WTC11 (cell line): ENCODE data around the gene EIF3A. TPM values are rescaled to one million over a fixed set of nuclear protein-coding genes. Genes with fewer than 3 reads are reported as not detected.

Experiments
- ATAC-seq: fragments of 200-7000 bp; cut with Tn5 transposase; 2 replicates; pipeline ENCODE4 v1.10.0; 2021; ENCODE audit warnings: mild to moderate bottlenecking, moderate library complexity
- CTCF ChIA-PET: fragments of 300-600 bp; sonication (Branson Sonifier 250); formaldehyde crosslinking; loops from one replicate; lab custom pipeline; 2021; ENCODE audit warnings: antibody characterized with exemption; lab: Charles Lee
- POLR2A ChIA-PET: fragments of 350-600 bp; sonication (Branson Sonifier 250); formaldehyde crosslinking; loops from one replicate; lab custom pipeline; 2021; ENCODE audit warnings: antibody characterized with exemption; lab: Charles Lee
- DNase-seq: peaks from one replicate; pipeline ENCODE4 v3.0.0; 2021; ENCODE audit warnings: low spot score
- H3K27ac Mint-ChIP-seq: 2 replicates; pipeline ENCODE4 v1.8.0; 2021; ENCODE audit warnings: mixed read lengths
- H3K27me3 Mint-ChIP-seq: 2 replicates; pipeline ENCODE4 v1.8.0; 2021; ENCODE audit warnings: low read depth, mild to moderate bottlenecking, moderate library complexity, mixed read lengths
- H3K36me3 Mint-ChIP-seq: 2 replicates; pipeline ENCODE4 v1.8.0; 2021; ENCODE audit warnings: mixed read lengths
- H3K4me1 Mint-ChIP-seq: 2 replicates; pipeline ENCODE4 v1.8.0; 2022; ENCODE audit warnings: mixed read lengths
- H3K4me3 Mint-ChIP-seq: 2 replicates; pipeline ENCODE4 v1.8.0; 2021; ENCODE audit warnings: mild to moderate bottlenecking, moderate library complexity, mixed read lengths
- H3K9me3 Mint-ChIP-seq: 2 replicates; pipeline ENCODE4 v1.8.0; 2021; ENCODE audit warnings: mixed read lengths
- CBFB ChIP-seq: sonication (generic); formaldehyde crosslinking; IDR thresholded peaks from 2 replicates; pipeline ENCODE4 v1.8.1; 2022; ENCODE audit warnings: mild to moderate bottlenecking, low read depth, missing genetic modification reagents
- ESRRA ChIP-seq: sonication (generic); formaldehyde crosslinking; IDR thresholded peaks from 2 replicates; pipeline ENCODE4 v1.8.1; 2022; ENCODE audit warnings: mild to moderate bottlenecking, missing genetic modification reagents, borderline replicate concordance
- GABPB1 ChIP-seq: sonication (generic); formaldehyde crosslinking; IDR thresholded peaks from 2 replicates; pipeline ENCODE4 v1.8.1; 2023; ENCODE audit warnings: mild to moderate bottlenecking, missing genetic modification reagents
- GTF2I ChIP-seq: fragments of 250-450 bp; sonication (Bioruptor Pico); conservative IDR thresholded peaks from 2 replicates; pipeline ENCODE4 v1.4.0; 2021; ENCODE audit warnings: mild to moderate bottlenecking
- IRF2 ChIP-seq: sonication (generic); formaldehyde crosslinking; IDR thresholded peaks from 2 replicates; pipeline ENCODE4 v1.8.0; 2022; ENCODE audit warnings: low read depth, missing genetic modification reagents, borderline replicate concordance
- MYBL2 ChIP-seq: sonication (generic); formaldehyde crosslinking; IDR thresholded peaks from 2 replicates; pipeline ENCODE4 v1.8.1; 2023; ENCODE audit warnings: mild to moderate bottlenecking, moderate library complexity, missing genetic modification reagents
- NFYB ChIP-seq: sonication (generic); formaldehyde crosslinking; conservative IDR thresholded peaks from 2 replicates; pipeline ENCODE4 v1.8.0; 2022; ENCODE audit warnings: low read depth, missing genetic modification reagents
- NR2C2 ChIP-seq: sonication (generic); formaldehyde crosslinking; IDR thresholded peaks from 2 replicates; pipeline ENCODE4 v1.8.0; 2022; ENCODE audit warnings: mild to moderate bottlenecking, missing genetic modification reagents
- NR3C1 ChIP-seq: sonication (generic); formaldehyde crosslinking; conservative IDR thresholded peaks from 2 replicates; pipeline ENCODE4 v1.8.1; 2023; ENCODE audit warnings: low read depth, mild to moderate bottlenecking, missing genetic modification reagents
- PRRX2 ChIP-seq: fragments of 250-450 bp; sonication (Bioruptor Pico); IDR thresholded peaks from 2 replicates; pipeline ENCODE4 v1.8.0; 2021; ENCODE audit warnings: mild to moderate bottlenecking
- RELA ChIP-seq: sonication (generic); formaldehyde crosslinking; IDR thresholded peaks from 2 replicates; pipeline ENCODE4 v1.8.1; 2022; ENCODE audit warnings: missing genetic modification reagents, mild to moderate bottlenecking, borderline replicate concordance
- SOX15 ChIP-seq: fragments of 250-450 bp; sonication (Bioruptor Pico); IDR thresholded peaks from 2 replicates; pipeline ENCODE4 v1.9.0; 2021; ENCODE audit warnings: mild to moderate bottlenecking
- TP53 ChIP-seq: sonication (generic); formaldehyde crosslinking; IDR thresholded peaks from 2 replicates; pipeline ENCODE4 v1.8.1; 2023; ENCODE audit warnings: mild to moderate bottlenecking, missing genetic modification reagents
- ZNF263 ChIP-seq: sonication (generic); formaldehyde crosslinking; IDR thresholded peaks from 2 replicates; pipeline ENCODE4 v1.8.1; 2022; ENCODE audit warnings: low read depth, mild to moderate bottlenecking, moderate library complexity, missing genetic modification reagents
- ZNF671 ChIP-seq: fragments of 250-450 bp; sonication (Bioruptor Pico); IDR thresholded peaks from 2 replicates; pipeline ENCODE4 v1.8.0; 2021; ENCODE audit warnings: mild to moderate bottlenecking
- total RNA-seq: library from RNA; stranded (reverse); gene quantifications from 3 replicates; pipeline ENCODE4 v1.2.3, GENCODE V29; 2021
- TF ChIP-seq, protein P1 (sequence below): sonication (generic); formaldehyde crosslinking; IDR thresholded peaks from 2 replicates; pipeline ENCODE4 v1.8.1; 2022; ENCODE audit warnings: mild to moderate bottlenecking, missing genetic modification reagents, moderate library complexity, borderline replicate concordance
- TF ChIP-seq, protein P2 (sequence below): sonication (generic); formaldehyde crosslinking; IDR thresholded peaks from 2 replicates; pipeline ENCODE4 v1.8.1; 2023; ENCODE audit warnings: mild to moderate bottlenecking, missing genetic modification reagents, moderate library complexity
- TF ChIP-seq, protein P3 (sequence below): sonication (generic); formaldehyde crosslinking; IDR thresholded peaks from 2 replicates; pipeline ENCODE4 v1.8.1; 2023; ENCODE audit warnings: mild to moderate bottlenecking, moderate library complexity, missing genetic modification reagents
- TF ChIP-seq, protein P4 (sequence below): sonication (generic); formaldehyde crosslinking; IDR thresholded peaks from 2 replicates; pipeline ENCODE4 v1.8.0; 2022; ENCODE audit warnings: mild to moderate bottlenecking, missing genetic modification reagents
- TF ChIP-seq, protein P5 (sequence below): sonication (generic); formaldehyde crosslinking; IDR thresholded peaks from 2 replicates; pipeline ENCODE4 v1.8.1; 2023; ENCODE audit warnings: mild to moderate bottlenecking, missing genetic modification reagents
- TF ChIP-seq, protein P6 (sequence below): sonication (generic); formaldehyde crosslinking; IDR thresholded peaks from 2 replicates; pipeline ENCODE4 v1.8.1; 2022; ENCODE audit warnings: mild to moderate bottlenecking, moderate library complexity, missing genetic modification reagents
- TF ChIP-seq, protein P7 (sequence below): sonication (generic); formaldehyde crosslinking; IDR thresholded peaks from 2 replicates; pipeline ENCODE4 v1.8.1; 2023; ENCODE audit warnings: mild to moderate bottlenecking, missing genetic modification reagents, borderline replicate concordance
- TF ChIP-seq, protein P8 (sequence below): sonication (generic); formaldehyde crosslinking; IDR thresholded peaks from 2 replicates; pipeline ENCODE4 v1.8.0; 2023; ENCODE audit warnings: missing genetic modification reagents, mild to moderate bottlenecking, borderline replicate concordance

Gene EIF3A
- total RNA-seq, 1 experiment from 2014 or later: 213 TPM

DNA sequence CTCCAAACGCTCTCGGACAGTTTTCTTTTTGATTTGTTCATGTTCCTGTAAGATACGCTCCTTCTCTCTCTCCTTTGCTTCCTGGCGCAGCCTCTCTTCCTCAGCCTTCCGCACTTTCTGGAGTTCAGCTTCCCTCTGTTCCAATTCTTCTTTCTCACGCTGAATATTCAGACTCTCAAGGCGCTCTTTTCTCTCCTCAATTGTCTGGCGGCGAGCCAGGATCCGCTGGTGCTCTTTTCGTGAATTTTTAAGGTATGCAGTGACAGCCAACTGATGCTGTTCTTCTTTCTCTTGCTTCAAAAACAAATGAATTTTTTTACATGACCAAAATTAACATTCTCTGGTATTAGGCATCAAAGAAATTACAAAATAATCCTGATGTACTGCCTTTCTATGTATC lies 22.6 kb downstream of the EIF3A start (continued):
- TF ChIP-seq, protein P1, sequence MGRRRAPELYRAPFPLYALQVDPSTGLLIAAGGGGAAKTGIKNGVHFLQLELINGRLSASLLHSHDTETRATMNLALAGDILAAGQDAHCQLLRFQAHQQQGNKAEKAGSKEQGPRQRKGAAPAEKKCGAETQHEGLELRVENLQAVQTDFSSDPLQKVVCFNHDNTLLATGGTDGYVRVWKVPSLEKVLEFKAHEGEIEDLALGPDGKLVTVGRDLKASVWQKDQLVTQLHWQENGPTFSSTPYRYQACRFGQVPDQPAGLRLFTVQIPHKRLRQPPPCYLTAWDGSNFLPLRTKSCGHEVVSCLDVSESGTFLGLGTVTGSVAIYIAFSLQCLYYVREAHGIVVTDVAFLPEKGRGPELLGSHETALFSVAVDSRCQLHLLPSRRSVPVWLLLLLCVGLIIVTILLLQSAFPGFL (CRISPR knock-in tag): no peak
- TF ChIP-seq NR2C2 (CRISPR knock-in tag) (no peak), GTF2I (CRISPR knock-in tag) (no peak), RELA (CRISPR knock-in tag) (no peak), NFYB (CRISPR knock-in tag) (no peak), PRRX2 (CRISPR knock-in tag) (no peak), ESRRA (CRISPR knock-in tag) (no peak)
- TF ChIP-seq, protein P2, sequence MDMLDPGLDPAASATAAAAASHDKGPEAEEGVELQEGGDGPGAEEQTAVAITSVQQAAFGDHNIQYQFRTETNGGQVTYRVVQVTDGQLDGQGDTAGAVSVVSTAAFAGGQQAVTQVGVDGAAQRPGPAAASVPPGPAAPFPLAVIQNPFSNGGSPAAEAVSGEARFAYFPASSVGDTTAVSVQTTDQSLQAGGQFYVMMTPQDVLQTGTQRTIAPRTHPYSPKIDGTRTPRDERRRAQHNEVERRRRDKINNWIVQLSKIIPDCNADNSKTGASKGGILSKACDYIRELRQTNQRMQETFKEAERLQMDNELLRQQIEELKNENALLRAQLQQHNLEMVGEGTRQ: no peak
- TF ChIP-seq, protein P3, sequence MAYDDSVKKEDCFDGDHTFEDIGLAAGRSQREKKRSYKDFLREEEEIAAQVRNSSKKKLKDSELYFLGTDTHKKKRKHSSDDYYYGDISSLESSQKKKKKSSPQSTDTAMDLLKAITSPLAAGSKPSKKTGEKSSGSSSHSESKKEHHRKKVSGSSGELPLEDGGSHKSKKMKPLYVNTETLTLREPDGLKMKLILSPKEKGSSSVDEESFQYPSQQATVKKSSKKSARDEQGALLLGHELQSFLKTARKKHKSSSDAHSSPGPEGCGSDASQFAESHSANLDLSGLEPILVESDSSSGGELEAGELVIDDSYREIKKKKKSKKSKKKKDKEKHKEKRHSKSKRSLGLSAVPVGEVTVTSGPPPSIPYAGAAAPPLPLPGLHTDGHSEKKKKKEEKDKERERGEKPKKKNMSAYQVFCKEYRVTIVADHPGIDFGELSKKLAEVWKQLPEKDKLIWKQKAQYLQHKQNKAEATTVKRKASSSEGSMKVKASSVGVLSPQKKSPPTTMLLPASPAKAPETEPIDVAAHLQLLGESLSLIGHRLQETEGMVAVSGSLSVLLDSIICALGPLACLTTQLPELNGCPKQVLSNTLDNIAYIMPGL (CRISPR knock-in tag): no peak

DNA sequence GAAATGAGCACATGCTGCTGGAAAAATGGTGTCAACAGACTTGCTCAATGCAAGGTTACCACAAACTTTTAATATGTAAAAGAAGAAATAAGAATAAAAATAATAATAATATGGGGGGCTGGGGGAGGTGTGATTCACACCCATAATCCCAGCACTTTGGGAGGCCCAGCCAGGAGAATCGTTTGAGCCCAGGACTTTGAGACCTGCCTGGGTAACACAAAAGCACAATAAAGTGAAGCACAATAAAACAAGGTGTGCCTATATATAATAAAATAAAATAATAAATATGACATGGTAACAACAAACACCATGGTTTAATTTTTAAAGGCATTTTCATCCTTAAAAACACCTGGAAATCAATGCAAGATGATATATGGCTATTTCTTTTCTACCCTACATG lies 25.1 kb downstream of the EIF3A start:
- no peak for DNase-seq
- ATAC-seq: no peak
- POLR2A ChIA-PET: no interaction called here
- no peak overlapping the region for H3K4me3 Mint-ChIP-seq
- no peak overlapping the region for H3K27ac Mint-ChIP-seq
- H3K9me3 Mint-ChIP-seq: no peaks in the 10 kb centered on the region
- H3K27me3 Mint-ChIP-seq: no peaks in the 10 kb centered on the region
- no peaks in the 10 kb centered on the region for H3K4me1 Mint-ChIP-seq
- H3K36me3 Mint-ChIP-seq: peaks cover 95% of the 10 kb centered on the region
- CTCF ChIA-PET: no interaction called here
- TF ChIP-seq, protein P4, sequence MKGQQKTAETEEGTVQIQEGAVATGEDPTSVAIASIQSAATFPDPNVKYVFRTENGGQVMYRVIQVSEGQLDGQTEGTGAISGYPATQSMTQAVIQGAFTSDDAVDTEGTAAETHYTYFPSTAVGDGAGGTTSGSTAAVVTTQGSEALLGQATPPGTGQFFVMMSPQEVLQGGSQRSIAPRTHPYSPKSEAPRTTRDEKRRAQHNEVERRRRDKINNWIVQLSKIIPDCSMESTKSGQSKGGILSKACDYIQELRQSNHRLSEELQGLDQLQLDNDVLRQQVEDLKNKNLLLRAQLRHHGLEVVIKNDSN (CRISPR knock-in tag): no peak
- TF ChIP-seq IRF2 (CRISPR knock-in tag) (no peak), ZNF263 (CRISPR knock-in tag) (no peak), NR3C1 (CRISPR knock-in tag) (no peak), MYBL2 (CRISPR knock-in tag) (no peak), TP53 (CRISPR knock-in tag) (no peak), GABPB1 (no peak), SOX15 (CRISPR knock-in tag) (no peak), ZNF671 (no peak), RELA (CRISPR knock-in tag) (no peak), CBFB (CRISPR knock-in tag) (no peak)
- TF ChIP-seq, protein P5, sequence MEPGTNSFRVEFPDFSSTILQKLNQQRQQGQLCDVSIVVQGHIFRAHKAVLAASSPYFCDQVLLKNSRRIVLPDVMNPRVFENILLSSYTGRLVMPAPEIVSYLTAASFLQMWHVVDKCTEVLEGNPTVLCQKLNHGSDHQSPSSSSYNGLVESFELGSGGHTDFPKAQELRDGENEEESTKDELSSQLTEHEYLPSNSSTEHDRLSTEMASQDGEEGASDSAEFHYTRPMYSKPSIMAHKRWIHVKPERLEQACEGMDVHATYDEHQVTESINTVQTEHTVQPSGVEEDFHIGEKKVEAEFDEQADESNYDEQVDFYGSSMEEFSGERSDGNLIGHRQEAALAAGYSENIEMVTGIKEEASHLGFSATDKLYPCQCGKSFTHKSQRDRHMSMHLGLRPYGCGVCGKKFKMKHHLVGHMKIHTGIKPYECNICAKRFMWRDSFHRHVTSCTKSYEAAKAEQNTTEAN (CRISPR knock-in tag): no peak
- TF ChIP-seq, protein P6, sequence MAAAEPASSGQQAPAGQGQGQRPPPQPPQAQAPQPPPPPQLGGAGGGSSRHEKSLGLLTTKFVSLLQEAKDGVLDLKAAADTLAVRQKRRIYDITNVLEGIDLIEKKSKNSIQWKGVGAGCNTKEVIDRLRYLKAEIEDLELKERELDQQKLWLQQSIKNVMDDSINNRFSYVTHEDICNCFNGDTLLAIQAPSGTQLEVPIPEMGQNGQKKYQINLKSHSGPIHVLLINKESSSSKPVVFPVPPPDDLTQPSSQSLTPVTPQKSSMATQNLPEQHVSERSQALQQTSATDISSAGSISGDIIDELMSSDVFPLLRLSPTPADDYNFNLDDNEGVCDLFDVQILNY (CRISPR knock-in tag): no peak
- TF ChIP-seq, protein P7, sequence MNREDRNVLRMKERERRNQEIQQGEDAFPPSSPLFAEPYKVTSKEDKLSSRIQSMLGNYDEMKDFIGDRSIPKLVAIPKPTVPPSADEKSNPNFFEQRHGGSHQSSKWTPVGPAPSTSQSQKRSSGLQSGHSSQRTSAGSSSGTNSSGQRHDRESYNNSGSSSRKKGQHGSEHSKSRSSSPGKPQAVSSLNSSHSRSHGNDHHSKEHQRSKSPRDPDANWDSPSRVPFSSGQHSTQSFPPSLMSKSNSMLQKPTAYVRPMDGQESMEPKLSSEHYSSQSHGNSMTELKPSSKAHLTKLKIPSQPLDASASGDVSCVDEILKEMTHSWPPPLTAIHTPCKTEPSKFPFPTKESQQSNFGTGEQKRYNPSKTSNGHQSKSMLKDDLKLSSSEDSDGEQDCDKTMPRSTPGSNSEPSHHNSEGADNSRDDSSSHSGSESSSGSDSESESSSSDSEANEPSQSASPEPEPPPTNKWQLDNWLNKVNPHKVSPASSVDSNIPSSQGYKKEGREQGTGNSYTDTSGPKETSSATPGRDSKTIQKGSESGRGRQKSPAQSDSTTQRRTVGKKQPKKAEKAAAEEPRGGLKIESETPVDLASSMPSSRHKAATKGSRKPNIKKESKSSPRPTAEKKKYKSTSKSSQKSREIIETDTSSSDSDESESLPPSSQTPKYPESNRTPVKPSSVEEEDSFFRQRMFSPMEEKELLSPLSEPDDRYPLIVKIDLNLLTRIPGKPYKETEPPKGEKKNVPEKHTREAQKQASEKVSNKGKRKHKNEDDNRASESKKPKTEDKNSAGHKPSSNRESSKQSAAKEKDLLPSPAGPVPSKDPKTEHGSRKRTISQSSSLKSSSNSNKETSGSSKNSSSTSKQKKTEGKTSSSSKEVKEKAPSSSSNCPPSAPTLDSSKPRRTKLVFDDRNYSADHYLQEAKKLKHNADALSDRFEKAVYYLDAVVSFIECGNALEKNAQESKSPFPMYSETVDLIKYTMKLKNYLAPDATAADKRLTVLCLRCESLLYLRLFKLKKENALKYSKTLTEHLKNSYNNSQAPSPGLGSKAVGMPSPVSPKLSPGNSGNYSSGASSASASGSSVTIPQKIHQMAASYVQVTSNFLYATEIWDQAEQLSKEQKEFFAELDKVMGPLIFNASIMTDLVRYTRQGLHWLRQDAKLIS: no peak
- TF ChIP-seq, protein P8, sequence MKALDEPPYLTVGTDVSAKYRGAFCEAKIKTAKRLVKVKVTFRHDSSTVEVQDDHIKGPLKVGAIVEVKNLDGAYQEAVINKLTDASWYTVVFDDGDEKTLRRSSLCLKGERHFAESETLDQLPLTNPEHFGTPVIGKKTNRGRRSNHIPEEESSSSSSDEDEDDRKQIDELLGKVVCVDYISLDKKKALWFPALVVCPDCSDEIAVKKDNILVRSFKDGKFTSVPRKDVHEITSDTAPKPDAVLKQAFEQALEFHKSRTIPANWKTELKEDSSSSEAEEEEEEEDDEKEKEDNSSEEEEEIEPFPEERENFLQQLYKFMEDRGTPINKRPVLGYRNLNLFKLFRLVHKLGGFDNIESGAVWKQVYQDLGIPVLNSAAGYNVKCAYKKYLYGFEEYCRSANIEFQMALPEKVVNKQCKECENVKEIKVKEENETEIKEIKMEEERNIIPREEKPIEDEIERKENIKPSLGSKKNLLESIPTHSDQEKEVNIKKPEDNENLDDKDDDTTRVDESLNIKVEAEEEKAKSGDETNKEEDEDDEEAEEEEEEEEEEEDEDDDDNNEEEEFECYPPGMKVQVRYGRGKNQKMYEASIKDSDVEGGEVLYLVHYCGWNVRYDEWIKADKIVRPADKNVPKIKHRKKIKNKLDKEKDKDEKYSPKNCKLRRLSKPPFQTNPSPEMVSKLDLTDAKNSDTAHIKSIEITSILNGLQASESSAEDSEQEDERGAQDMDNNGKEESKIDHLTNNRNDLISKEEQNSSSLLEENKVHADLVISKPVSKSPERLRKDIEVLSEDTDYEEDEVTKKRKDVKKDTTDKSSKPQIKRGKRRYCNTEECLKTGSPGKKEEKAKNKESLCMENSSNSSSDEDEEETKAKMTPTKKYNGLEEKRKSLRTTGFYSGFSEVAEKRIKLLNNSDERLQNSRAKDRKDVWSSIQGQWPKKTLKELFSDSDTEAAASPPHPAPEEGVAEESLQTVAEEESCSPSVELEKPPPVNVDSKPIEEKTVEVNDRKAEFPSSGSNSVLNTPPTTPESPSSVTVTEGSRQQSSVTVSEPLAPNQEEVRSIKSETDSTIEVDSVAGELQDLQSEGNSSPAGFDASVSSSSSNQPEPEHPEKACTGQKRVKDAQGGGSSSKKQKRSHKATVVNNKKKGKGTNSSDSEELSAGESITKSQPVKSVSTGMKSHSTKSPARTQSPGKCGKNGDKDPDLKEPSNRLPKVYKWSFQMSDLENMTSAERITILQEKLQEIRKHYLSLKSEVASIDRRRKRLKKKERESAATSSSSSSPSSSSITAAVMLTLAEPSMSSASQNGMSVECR (CRISPR knock-in tag): no peak
